GM19240 (cell line): ENCODE data around the gene UGT1A9.
"Not testable (repeated sequence)": the region's sequence is repeated elsewhere in the genome, so short reads cannot be mapped to it uniquely, and the experiment has no call there.

Experiments used
- DNase-seq: peaks from one replicate; pipeline ENCODE4 v3.0.0; 2011; ENCODE audit warnings: low spot score; ENCODE audit not compliant: insufficient read length

UGT1A9 gene

GRCh38 chr2:233671290-233672161, at the start of gene UGT1A9:
TSS of gene UGT1A9 (plus strand) at chr2:233671898. CDS start at chr2:233671935, 37 bp downstream.
- DNase-seq, result no peak

DNA sequence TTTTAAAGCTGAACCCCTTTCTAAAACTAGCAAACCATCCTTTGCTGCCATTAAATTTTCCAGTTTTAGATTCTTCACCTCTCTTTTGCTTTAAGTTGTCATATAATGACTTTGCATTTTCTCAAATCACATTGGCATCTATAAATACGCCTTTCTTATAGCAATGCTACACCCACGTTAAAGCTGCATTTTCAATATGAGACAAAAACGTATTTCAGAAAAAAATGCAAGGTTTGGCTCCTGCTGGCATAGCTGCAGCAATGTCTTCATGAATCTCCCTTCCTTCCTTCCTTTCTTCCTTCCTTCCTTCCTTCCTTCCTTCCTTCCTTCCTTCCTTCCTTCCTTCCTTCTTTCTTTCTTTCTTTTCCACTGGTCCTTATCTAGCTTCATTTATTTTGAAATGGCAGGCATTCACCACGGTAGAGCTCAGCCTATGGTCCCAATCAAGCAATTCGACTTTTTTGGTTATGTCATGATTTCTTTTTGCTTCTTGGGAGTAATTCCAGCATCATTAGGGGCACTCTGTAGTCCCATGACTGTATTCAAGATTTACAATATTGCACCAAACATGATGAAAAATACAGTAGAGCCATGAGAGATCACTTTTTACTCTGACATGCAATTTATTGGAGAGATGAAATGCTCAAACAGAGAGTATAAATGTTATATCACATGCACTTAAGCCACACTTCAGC, 44.2 kb upstream of the UGT1A9 start:
- DNase-seq, result no peak

DNA sequence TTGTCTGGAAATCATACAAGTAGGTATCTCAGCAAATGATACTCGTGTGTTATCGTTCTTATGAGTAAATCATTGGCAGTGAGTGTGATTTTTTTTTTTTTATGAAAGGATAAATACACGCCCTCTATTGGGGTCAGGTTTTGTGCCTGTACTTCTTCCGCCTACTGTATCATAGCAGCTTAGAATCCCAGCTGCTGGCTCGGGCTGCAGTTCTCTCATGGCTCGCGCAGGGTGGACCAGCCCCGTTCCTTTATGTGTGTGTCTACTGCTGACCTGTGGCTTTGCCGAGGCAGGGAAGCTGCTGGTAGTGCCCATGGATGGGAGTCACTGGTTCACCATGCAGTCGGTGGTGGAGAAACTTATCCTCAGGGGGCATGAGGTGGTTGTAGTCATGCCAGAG, 35.4 kb upstream of the UGT1A9 start, which contains the start of gene UGT1A10:
TSS of gene UGT1A10 (plus strand) at position 143 of the 400 bp plus-strand sequence. CDS start at position 218, 75 bp downstream.
- not testable (repeated sequence) for DNase-seq

GRCh38 chr2:233638836-233639235, 32.9 kb upstream of the UGT1A9 start:
- no peak for DNase-seq

DNA sequence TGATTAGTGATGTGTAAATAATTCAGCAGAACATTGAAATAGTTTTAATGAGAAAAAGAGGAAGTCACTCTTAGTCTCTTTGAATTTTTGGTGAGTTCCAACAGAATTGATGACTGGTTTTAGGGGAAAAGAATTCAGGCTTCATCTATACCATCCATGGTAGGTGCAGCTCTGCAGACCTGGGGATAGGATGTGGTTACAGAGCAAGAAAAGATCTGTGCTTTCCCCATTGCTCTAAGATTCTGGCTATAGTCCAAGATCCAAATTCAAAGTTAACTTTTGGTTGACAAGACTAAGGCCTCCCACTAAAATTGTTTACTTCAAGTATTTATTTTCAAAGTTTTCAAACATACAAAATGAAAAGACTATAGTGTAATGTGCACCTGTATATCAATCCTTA, 31.8 kb upstream of the UGT1A9 start:
- no peak for DNase-seq

DNA sequence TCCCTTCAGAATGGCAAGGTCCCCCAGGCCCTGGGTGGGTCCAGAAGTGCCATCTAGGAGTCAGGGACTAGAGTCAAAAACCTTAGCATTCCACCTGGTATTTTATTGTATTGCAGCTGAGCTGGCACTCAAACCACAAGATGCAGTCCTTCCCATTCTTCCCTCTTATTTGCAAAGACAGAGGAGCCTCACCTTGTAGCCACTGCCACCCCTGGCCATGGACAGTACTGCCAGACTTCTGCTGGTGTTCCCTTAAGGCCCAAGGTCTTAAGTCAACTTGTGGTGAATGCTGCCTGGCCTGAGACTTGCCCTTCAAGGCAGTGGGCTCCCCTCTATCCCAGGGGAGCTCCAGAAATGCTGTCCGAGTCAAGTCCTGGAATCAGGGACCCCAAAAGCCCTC, 28.6 kb upstream of the UGT1A9 start:
- DNase-seq, result no peak

DNA sequence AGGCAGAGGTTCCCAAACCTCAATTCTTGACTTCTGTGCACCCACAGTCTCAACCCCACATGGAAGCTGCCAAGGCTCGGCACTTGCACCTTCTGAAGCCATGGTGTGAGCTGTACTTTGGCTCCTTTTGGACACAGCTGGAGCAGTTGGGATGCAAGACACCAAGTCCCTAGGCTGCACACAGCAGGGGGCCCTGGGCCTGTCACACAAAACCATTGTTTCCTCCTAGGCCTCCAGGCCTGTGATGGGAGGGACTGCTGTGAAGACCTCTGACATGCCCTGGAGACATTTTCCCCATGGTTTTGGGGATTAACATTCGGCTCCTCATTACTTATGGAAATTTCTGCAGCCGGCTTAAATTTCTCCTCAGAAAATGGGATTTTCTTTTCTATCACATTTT, 25.7 kb upstream of the UGT1A9 start:
- DNase-seq, result not testable (repeated sequence)

GRCh38 chr2:233650981-233651380, 20.7 kb upstream of the UGT1A9 start:
- DNase-seq, result no peak

GRCh38 chr2:233651430-233651829, 20.3 kb upstream of the UGT1A9 start:
- DNase-seq, result no peak

DNA sequence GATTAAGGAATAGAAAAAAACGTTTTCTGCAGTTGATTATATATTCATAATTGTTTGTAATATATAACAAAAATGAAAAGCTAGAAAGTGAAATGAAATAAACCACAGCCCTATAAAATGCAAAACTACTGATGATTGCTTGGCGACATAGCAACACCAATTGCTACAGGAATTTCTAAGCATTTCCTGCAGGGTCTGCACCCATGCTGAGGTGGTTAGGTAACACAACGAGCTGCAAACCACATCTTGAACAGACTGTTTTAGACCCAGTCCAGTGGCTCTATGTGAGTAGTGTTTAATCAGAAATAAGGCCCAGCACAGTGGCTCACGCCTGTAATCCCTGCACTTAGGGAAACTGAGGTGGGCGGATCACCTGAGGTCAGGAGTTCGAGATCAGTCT, 17.2 kb upstream of the UGT1A9 start:
- no peak for DNase-seq

DNA sequence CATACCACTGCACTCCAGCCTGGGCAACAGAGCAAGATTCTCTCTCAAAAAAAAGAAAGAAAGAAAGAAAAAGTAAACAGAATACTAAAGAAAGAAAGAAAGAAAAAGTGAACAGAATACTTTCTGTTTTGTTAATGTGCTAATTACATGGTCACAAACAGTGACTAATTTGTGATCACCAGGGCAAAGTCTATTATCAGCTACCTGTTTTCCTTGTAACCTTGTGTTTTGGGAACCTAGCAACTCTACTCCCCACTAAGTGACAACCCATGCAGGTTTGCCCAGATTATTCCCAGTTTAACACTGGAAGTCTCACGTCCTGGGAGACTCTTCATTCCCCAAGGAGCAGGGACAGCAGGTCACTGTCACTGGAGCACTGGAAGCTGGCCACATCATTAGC, 16.7 kb upstream of the UGT1A9 start:
- no peak for DNase-seq

- not testable (repeated sequence) for DNase-seq
Observed at GRCh38 chr2:233655943-233656342, 15.8 kb upstream of the UGT1A9 start.

- DNase-seq, result no peak
Observed at GRCh38 chr2:233656443-233656842, 15.3 kb upstream of the UGT1A9 start.

GRCh38 chr2:233658610-233659009, 13.1 kb upstream of the UGT1A9 start:
- DNase-seq, result no peak

DNA sequence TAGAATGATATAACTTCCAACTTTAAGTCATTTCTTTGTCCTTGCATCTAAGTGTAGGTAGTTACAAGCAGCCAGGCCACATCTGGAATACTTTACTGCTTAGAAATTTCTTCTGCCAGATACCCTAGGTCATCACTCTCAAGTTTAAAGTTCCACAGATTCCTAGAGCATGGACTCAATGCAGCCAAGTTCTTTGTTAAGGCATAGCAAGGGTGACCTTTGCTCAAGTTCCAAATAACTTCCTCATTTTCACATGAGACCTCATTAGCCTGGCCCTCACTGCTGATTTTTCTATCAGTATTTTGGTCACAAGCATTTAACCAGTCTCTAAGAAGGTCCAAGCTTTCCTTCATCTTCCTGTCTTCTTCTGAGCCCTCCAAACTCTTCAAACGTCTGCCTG, 7.8 kb upstream of the UGT1A9 start:
- DNase-seq, result no peak

GRCh38 chr2:233668605-233669260, 3.0 kb upstream of the UGT1A9 start:
- DNase-seq, result no peak

DNA sequence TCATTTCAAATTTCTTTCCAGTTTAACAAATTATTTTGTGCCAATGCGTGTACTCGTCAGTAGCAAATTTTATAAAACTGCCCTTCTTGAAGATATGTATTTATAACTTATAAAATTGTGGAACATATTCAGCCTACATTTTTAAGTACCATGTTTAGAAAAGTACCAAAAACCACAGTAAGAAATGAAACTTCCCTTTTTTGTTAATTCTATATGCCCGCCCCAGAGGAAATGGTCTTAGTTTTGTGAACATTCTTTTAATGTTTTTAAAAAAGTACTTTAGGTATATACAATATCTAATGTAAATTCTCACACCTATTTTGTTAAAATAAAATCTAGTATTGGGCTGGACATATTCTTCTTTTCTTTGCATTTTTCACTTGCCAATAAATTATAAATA, 1.2 kb downstream of the UGT1A9 start:
- no peak for DNase-seq

DNA sequence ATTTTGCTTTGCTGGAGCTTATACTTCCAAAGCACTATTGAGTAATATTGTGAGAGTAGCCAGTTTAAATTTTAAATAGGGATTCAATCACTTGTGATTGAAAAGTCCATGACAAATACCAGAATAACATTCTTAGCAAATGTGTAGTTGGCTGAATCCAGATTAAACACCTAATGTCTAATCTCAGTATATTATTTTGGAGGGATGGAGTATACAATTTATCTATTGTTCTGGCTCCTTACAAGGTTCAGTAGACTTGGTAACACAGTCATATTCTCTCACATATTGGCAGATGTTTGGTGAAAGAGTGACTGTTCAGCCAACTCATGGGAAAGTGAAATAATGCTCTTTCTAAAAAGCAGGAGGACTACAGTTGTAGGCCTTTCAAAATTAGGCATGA, 2.2 kb downstream of the UGT1A9 start:
- DNase-seq, result no peak

DNA sequence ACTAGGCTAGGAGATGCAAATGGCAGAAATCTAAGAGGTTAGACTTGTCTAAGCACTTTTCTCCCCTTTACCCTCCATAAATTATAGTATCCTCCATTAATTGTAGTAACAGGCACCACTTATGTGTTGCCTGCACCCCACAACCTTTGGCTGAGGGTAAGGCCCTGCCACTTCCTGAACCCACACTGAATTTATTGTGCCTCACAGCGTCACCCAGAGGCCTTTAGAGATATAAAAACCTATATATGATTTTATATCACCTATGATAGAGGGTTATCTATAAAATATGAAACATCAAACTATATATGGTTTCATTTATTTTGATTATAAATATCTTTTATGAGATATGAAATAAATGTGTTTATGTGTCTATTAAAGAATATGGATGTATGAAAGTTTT, 2.6 kb downstream of the UGT1A9 start:
- DNase-seq, result no peak

DNA sequence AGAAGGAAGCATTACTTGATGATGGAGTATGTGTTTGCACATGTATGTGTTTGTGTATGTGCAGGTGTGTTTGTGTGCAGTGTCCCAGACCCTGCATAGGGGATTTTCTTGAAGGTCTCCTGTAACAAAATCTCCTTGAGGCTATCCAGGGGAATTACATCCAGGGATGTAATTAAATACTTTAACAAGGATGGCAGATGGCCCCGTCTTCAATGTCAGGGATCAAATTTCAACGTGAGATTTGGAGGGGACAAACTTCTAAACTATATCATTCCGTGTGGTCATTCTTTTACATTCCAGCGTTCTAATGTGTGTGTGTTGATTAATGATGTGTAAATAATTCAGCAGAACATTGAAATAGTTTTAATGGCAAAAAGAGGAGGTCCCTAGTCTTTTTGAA, 3.3 kb downstream of the UGT1A9 start:
- DNase-seq, result no peak

- DNase-seq, result no peak
Observed at GRCh38 chr2:233676046-233676445, 4.3 kb downstream of the UGT1A9 start.

- no peak for DNase-seq
Observed at GRCh38 chr2:233679196-233679595, 7.5 kb downstream of the UGT1A9 start.
